GM23338 (cell line): ENCODE data around the gene ORAI3.

Experiments
- EZH2 ChIP-seq: fragments of 200-600 bp; sonication (generic); IDR thresholded peaks from one replicate; pipeline ENCODE4 v1.8.0; 2017; ENCODE audit warnings: antibody characterized with exemption, mild to moderate bottlenecking, low read depth; ENCODE audit not compliant: unreplicated experiment
- EZH2phosphoT487 ChIP-seq: fragments of 200-600 bp; sonication (generic); IDR thresholded peaks from one replicate; pipeline ENCODE4 v1.8.1; 2018; ENCODE audit warnings: antibody characterized with exemption; ENCODE audit not compliant: unreplicated experiment
- JUNB ChIP-seq: IDR thresholded peaks from one replicate; pipeline ENCODE4 v1.6.1; 2016; ENCODE audit warnings: antibody characterized with exemption; ENCODE audit not compliant: unreplicated experiment
- POLR2AphosphoS5 ChIP-seq: IDR thresholded peaks from 2 replicates; pipeline ENCODE4 v1.6.1; 2016; ENCODE audit warnings: antibody characterized with exemption, low read depth
- REST ChIP-seq: IDR thresholded peaks from one replicate; pipeline ENCODE4 v1.6.1; 2018; ENCODE audit warnings: antibody characterized with exemption; ENCODE audit not compliant: unreplicated experiment
- STAT1 ChIP-seq: IDR thresholded peaks from one replicate; pipeline ENCODE4 v1.6.1; 2016; ENCODE audit warnings: antibody characterized with exemption; ENCODE audit not compliant: unreplicated experiment
- ZNF114 ChIP-seq: fragments of 250-450 bp; sonication (Bioruptor Pico); IDR thresholded peaks from 2 replicates; pipeline ENCODE4 v1.5.0; 2020; ENCODE audit warnings: mild to moderate bottlenecking, moderate library complexity
- ZNF331 ChIP-seq: fragments of 250-450 bp; sonication (Bioruptor Pico); IDR thresholded peaks from 2 replicates; pipeline ENCODE4 v1.5.0; 2020; ENCODE audit warnings: low read depth, mild to moderate bottlenecking, moderate library complexity
- TF ChIP-seq, protein P1 (sequence below), 2 experiments: fragments of 200-600 bp in 1 of 2; sonication (generic) in 1 of 2; conservative IDR thresholded peaks; 2 replicates each; pipeline versions ENCODE4 v1.5.1 to v1.6.1; 2016 to 2017; ENCODE audit warnings: antibody characterized with exemption in 2 of 2, low read depth in 2 of 2, mild to moderate bottlenecking in 2 of 2, moderate library complexity in 1 of 2
- TF ChIP-seq, protein P2 (sequence below): IDR thresholded peaks from 2 replicates; pipeline ENCODE4 v1.6.1; 2016; ENCODE audit warnings: antibody characterized with exemption

DNA sequence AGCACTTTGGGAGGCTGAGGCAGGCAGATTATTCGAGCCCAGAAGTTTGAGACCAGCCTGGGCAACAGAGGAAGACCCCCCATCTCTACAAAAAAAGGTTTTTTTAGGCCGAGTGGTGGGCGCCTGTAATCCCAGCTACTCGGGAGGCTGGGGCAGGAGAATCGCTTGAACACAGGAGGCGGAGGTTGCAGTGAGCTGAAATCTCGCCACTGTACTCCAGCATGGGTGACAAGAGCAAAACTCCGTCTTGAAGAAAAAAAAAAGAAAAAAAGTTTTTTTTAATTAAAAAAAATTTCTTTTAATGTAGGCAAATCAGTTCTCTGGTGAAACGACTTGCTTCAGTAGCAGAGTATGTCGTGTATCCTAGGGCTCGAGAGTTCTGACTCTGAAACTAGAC, 47.1 kb downstream of the ORAI3 start:
- TF ChIP-seq, protein P1, sequence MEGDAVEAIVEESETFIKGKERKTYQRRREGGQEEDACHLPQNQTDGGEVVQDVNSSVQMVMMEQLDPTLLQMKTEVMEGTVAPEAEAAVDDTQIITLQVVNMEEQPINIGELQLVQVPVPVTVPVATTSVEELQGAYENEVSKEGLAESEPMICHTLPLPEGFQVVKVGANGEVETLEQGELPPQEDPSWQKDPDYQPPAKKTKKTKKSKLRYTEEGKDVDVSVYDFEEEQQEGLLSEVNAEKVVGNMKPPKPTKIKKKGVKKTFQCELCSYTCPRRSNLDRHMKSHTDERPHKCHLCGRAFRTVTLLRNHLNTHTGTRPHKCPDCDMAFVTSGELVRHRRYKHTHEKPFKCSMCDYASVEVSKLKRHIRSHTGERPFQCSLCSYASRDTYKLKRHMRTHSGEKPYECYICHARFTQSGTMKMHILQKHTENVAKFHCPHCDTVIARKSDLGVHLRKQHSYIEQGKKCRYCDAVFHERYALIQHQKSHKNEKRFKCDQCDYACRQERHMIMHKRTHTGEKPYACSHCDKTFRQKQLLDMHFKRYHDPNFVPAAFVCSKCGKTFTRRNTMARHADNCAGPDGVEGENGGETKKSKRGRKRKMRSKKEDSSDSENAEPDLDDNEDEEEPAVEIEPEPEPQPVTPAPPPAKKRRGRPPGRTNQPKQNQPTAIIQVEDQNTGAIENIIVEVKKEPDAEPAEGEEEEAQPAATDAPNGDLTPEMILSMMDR (conservative IDR thresholded peaks at IDR 0.05; ENCODE audit: low read depth in 2 of 2): no peak
- TF ChIP-seq EZH2 (no peak), STAT1 (no peak), EZH2phosphoT487 (no peak), REST (no peak), ZNF331 (CRISPR knock-in tag) (no peak), POLR2AphosphoS5 (no peak), ZNF114 (no peak), JUNB (no peak)
- TF ChIP-seq, protein P2, sequence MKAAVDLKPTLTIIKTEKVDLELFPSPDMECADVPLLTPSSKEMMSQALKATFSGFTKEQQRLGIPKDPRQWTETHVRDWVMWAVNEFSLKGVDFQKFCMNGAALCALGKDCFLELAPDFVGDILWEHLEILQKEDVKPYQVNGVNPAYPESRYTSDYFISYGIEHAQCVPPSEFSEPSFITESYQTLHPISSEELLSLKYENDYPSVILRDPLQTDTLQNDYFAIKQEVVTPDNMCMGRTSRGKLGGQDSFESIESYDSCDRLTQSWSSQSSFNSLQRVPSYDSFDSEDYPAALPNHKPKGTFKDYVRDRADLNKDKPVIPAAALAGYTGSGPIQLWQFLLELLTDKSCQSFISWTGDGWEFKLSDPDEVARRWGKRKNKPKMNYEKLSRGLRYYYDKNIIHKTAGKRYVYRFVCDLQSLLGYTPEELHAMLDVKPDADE: no peak
